ENCODE results near the gene STK38L. TPM values are rescaled to one million over a fixed set of nuclear protein-coding genes. Genes with fewer than 3 reads are reported as not detected.

Gene STK38L
- total RNA-seq, 2 donors from 2014 or later, result 33.2 to 78.3 TPM

DNA sequence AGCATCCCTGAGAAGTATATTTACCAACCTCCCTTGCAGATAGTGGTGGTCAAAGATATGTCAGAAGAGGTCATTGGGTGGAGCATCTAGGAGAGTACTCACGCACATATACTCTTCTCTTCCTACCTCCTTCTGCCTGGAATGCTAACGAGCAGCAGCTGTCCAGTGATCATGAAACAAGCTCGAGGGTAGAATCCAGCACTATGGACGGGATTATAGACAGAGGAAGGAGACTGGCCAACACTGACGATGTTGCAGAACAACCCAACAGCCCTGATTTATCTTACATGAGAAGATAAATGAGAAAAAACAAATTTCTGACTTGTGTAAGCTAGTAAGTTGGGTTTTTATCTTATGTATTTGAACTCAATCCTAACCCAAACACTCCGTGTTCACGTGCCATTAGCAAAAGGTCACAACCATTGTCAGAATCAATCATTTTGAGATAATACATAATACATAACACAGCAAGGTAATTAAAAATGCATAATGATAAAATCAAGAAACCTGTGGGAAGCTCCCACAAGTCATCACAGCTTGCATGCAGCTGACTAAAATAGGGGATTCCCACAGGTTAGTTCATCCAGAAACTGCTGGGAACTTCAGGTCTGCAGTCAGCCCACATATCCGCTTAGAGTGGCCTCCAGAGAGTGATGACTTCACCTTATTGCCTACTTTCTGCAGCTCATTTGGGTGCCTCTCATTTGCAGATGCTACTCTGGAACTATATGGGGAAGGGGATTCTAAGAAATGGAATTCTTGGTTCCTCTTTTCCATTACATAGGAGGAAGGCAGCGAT, 36.3 kb upstream of the STK38L start:
- Mint-ChIP-seq H3K9me3 (peaks cover 18% of the 10 kb centered on the region), H3K27me3 (ENCODE audit: insufficient read depth) (no peaks in the 10 kb centered on the region), H3K27ac (no peak overlapping the region), H3K4me1 (no peaks in the 10 kb centered on the region), H3K4me3 (no peak overlapping the region), H3K36me3 (ENCODE audit: low read depth) (no peaks in the 10 kb centered on the region)
- TF ChIP-seq, protein P1, sequence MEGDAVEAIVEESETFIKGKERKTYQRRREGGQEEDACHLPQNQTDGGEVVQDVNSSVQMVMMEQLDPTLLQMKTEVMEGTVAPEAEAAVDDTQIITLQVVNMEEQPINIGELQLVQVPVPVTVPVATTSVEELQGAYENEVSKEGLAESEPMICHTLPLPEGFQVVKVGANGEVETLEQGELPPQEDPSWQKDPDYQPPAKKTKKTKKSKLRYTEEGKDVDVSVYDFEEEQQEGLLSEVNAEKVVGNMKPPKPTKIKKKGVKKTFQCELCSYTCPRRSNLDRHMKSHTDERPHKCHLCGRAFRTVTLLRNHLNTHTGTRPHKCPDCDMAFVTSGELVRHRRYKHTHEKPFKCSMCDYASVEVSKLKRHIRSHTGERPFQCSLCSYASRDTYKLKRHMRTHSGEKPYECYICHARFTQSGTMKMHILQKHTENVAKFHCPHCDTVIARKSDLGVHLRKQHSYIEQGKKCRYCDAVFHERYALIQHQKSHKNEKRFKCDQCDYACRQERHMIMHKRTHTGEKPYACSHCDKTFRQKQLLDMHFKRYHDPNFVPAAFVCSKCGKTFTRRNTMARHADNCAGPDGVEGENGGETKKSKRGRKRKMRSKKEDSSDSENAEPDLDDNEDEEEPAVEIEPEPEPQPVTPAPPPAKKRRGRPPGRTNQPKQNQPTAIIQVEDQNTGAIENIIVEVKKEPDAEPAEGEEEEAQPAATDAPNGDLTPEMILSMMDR (conservative IDR thresholded peaks at IDR 0.05), result no peak
- Histone ChIP-seq H3K9ac (ENCODE audit: extremely low read depth, low read length, poor library complexity, severe bottlenecking) (no peak overlapping the region), H3K27ac (ENCODE audit: low read depth, low read length) (no peak overlapping the region), H3K27me3 (ENCODE audit: control insufficient read depth, insufficient read depth, low read length, poor library complexity, severe bottlenecking) (no peaks in the 10 kb centered on the region), H3K4me1 (ENCODE audit: control insufficient read depth, insufficient read depth, low read length) (no peaks in the 10 kb centered on the region), H3K4me3 (ENCODE audit: low read length) (no peak overlapping the region), H3K36me3 (ENCODE audit: control insufficient read depth, insufficient read depth, low read length) (no peaks in the 10 kb centered on the region), H3K9me3 (ENCODE audit: control insufficient read depth, low read length) (peaks cover 10% of the 10 kb centered on the region)
- WGBS, 2 experiments (ENCODE audit: insufficient coverage in 1 of 2, insufficient read length in 1 of 2), result 92 to 100% methylated on average over 3 to 7 of the region's 9 CpGs
- no peak for DNase-seq

DNA sequence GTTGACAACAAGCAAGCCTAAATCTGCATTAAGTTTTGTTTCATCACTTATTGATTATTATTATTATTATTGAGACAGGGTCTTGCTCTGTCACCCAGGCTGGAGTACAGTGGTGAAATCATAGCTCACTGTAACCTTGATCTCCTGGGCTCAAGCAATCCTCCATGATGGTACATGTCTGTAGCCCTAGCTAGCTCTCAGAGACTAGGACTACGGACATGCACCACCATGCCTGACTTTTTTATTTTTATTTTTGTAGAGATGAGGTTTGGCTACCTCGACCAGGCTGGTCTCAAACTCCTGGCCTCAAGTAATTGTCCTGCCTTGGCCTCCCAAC, 35.7 kb upstream of the STK38L start:
- Histone ChIP-seq H3K9me3 (ENCODE audit: control insufficient read depth, low read length) (peaks cover 10% of the 10 kb centered on the region), H3K4me3 (ENCODE audit: low read length) (no peak overlapping the region), H3K27ac (ENCODE audit: low read depth, low read length) (no peak overlapping the region), H3K27me3 (ENCODE audit: control insufficient read depth, insufficient read depth, low read length, poor library complexity, severe bottlenecking) (no peaks in the 10 kb centered on the region), H3K9ac (ENCODE audit: extremely low read depth, low read length, poor library complexity, severe bottlenecking) (no peak overlapping the region), H3K4me1 (ENCODE audit: control insufficient read depth, insufficient read depth, low read length) (no peaks in the 10 kb centered on the region), H3K36me3 (ENCODE audit: control insufficient read depth, insufficient read depth, low read length) (no peaks in the 10 kb centered on the region)
- DNase-seq, result no peak
- no peaks in the 10 kb centered on the region for H3K4me1 Mint-ChIP-seq
- 95% methylated on average over 2 of the region's 2 CpGs; no CpG with 5 or more reads in 1 of the 2 experiments for WGBS, 2 experiments (ENCODE audit: insufficient coverage in 1 of 2, insufficient read length in 1 of 2)
- TF ChIP-seq, protein P1 (conservative IDR thresholded peaks at IDR 0.05), result no peak
- H3K4me3 Mint-ChIP-seq, result no peak overlapping the region
- H3K27ac Mint-ChIP-seq, result no peak overlapping the region
- H3K9me3 Mint-ChIP-seq, result peaks cover 18% of the 10 kb centered on the region
- no peaks in the 10 kb centered on the region for H3K36me3 Mint-ChIP-seq (ENCODE audit: low read depth)
- H3K27me3 Mint-ChIP-seq (ENCODE audit: insufficient read depth), result no peaks in the 10 kb centered on the region

DNA sequence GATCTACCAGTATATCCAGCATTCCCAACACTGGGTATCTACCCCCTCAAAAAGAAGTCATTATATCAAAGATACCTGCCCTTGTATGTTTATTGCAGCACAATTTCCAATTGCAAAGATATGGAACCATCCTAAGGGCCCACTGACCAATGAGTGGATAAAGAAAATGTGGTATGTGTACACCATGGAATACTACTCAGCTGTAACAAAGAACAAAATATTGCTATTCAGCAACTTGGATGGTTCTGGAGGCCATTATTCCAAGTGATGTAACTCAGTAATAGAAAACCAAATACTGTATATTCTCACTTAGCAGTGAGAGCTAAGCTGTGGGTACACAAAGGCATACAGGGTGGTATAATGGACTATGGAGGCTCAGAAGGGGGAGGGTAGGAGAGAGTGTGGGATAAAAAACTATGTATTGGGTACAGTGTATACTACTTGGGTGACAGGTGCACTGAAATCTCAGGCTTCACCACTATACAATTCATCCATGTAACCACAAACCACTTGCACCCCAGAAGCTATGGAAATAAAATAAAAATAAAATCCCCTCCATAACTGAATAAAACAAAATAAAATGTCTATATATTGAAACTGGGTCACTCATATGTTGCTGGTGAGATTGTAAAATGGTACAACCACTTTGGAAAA, 34.7 kb upstream of the STK38L start:
- Histone ChIP-seq H3K36me3 (ENCODE audit: control insufficient read depth, insufficient read depth, low read length) (no peaks in the 10 kb centered on the region), H3K4me1 (ENCODE audit: control insufficient read depth, insufficient read depth, low read length) (no peaks in the 10 kb centered on the region), H3K27ac (ENCODE audit: low read depth, low read length) (no peak overlapping the region), H3K9ac (ENCODE audit: extremely low read depth, low read length, poor library complexity, severe bottlenecking) (no peak overlapping the region), H3K4me3 (ENCODE audit: low read length) (no peak overlapping the region), H3K27me3 (ENCODE audit: control insufficient read depth, insufficient read depth, low read length, poor library complexity, severe bottlenecking) (no peaks in the 10 kb centered on the region), H3K9me3 (ENCODE audit: control insufficient read depth, low read length) (peaks cover 10% of the 10 kb centered on the region)
- no peaks in the 10 kb centered on the region for H3K4me1 Mint-ChIP-seq
- peaks cover 18% of the 10 kb centered on the region for H3K9me3 Mint-ChIP-seq
- no peaks in the 10 kb centered on the region for H3K27me3 Mint-ChIP-seq (ENCODE audit: insufficient read depth)
- no peaks in the 10 kb centered on the region for H3K36me3 Mint-ChIP-seq (ENCODE audit: low read depth)
- no peak for DNase-seq
- H3K27ac Mint-ChIP-seq, result no peak overlapping the region
- no peak overlapping the region for H3K4me3 Mint-ChIP-seq
- TF ChIP-seq, protein P1 (conservative IDR thresholded peaks at IDR 0.05), result no peak

Measured in endodermal cell (in vitro differentiated cells).